SIG-M5 (cell line): ENCODE measurements around the gene TXNL4A.
"Not testable (repeated sequence)": the region's sequence is repeated elsewhere in the genome, so short reads cannot be mapped to it uniquely, and the experiment has no call there.

Experiments
- DNase-seq: peaks from one replicate; lab custom pipeline; 2025; lab: John Stamatoyannopoulos, UW

Gene TXNL4A

GRCh38 chr18:79963658-79964329 is 24.6 kb downstream of the TXNL4A start:
- no peak for DNase-seq

GRCh38 chr18:79962835-79963657 is 25.3 kb downstream of the TXNL4A start:
- DNase-seq = no peak

- DNase-seq = no peak
These were observed 26.1 kb downstream of the TXNL4A start for GRCh38 chr18:79962311-79962710.

GRCh38 chr18:79961527-79962291 is 26.7 kb downstream of the TXNL4A start:
- no peak for DNase-seq

- no peak for DNase-seq
These were observed 27.3 kb downstream of the TXNL4A start for GRCh38 chr18:79960921-79961526.

- not testable (repeated sequence) for DNase-seq
These were observed 28.1 kb downstream of the TXNL4A start for GRCh38 chr18:79960161-79960801.

GRCh38 chr18:79958981-79959380 is 29.4 kb downstream of the TXNL4A start:
- no peak for DNase-seq

- no peak for DNase-seq
These were observed 32.1 kb downstream of the TXNL4A start for GRCh38 chr18:79956276-79956675.

GRCh38 chr18:79955302-79956075 is 32.9 kb downstream of the TXNL4A start:
- no peak for DNase-seq

- no peak for DNase-seq
These were observed 33.6 kb downstream of the TXNL4A start for GRCh38 chr18:79954791-79955190.

GRCh38 chr18:79953971-79954651 is 34.3 kb downstream of the TXNL4A start:
- DNase-seq = no peak

GRCh38 chr18:79952996-79953559 is 35.3 kb downstream of the TXNL4A start:
- DNase-seq = no peak

GRCh38 chr18:79952456-79952995 is 35.8 kb downstream of the TXNL4A start:
- no peak for DNase-seq

- no peak for DNase-seq
These were observed 36.6 kb downstream of the TXNL4A start, which contains the start of gene SLC66A2 for GRCh38 chr18:79951545-79952455. SLC66A2 (minus strand) TSS chr18:79951653; CDS start chr18:79950926, 727 bp downstream.

GRCh38 chr18:79950515-79951341 is 37.6 kb downstream of the TXNL4A start:
- no peak for DNase-seq

GRCh38 chr18:79949697-79950487 is 38.5 kb downstream of the TXNL4A start:
- peak; percentile 87 for DNase-seq
